ENCODE data around the gene CD36.

Gene CD36

GRCh38 chr7:80707318-80707717, 68.9 kb downstream of the CD36 start:
- FAIRE-seq, result no peak

GRCh38 chr7:80708123-80708522, 69.7 kb downstream of the CD36 start:
- FAIRE-seq, result no peak

- FAIRE-seq, result no peak
These were observed 73.1 kb downstream of the CD36 start for GRCh38 chr7:80711531-80711930.

DNA sequence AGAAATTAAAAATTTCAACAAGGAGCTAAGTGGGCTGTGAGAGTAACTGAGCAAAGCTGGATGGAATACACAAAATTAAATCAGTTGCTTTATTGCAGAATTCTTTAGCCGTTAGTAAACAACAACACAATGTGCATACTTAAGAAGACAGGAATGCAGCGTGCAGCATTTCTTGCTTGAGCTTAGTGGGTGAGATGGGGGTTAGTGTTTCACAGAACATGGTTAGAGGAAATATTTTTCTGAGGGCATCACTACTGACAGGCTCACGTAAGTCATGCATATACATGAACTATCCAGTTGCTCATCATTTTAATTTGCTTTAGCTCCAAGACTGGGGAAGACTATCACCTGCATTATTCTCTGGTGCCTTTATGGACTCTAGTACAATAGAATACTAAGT, 80.8 kb downstream of the CD36 start:
- FAIRE-seq, result no peak

DNA sequence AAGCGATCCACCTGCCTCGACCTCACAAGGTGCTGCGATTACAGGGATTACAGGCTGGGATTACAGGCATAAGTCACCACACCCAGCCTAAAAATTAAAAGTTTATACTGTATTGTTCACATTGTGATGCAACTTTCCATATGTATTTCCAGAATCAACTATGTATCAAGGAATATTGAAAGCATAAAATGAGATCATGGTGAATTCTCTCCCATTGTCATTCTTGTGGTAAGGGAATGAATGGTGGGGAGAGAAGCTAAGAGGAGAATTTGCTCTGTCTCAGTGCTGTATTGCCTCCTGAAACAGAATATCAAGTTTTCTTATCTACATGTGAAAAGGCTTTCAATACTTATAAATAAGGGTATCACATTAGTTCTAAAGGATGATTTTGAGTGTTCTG, 81.7 kb downstream of the CD36 start:
- no peak for FAIRE-seq

DNA sequence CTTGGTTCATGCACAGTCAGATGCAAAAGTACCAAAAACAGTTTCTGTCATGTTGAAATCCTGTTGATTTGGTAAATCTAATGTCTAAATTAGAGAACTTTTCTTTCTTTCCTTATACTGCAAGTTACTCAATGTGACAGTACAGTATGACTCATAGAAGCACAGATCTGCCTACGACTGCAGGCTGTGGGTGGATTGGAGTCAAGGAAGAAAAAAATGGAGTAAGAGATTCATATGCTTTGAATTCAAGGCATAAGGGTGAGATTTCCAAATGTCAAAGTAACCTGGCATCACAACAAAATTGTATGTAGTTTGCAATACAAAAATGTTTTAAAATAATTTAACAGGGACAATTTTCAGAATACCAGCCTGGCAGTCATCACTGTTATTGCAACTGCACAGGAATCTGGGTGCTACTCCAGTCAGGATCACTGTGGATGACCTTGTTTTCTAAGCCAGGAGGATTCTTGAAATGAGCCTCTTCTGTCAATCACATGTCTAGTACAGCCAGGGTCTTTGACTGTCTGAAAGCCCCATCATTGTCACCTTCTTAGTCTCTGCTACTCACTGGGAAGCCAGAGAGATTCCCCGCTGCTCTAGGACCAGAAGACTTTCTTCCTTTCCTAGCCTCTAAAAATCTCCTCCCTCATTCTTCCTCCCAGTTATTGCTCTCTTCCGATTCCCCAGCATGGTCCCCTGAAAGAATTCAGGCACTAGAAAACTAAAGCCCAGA, 83.6 kb downstream of the CD36 start:
- FAIRE-seq, result no peak

DNA sequence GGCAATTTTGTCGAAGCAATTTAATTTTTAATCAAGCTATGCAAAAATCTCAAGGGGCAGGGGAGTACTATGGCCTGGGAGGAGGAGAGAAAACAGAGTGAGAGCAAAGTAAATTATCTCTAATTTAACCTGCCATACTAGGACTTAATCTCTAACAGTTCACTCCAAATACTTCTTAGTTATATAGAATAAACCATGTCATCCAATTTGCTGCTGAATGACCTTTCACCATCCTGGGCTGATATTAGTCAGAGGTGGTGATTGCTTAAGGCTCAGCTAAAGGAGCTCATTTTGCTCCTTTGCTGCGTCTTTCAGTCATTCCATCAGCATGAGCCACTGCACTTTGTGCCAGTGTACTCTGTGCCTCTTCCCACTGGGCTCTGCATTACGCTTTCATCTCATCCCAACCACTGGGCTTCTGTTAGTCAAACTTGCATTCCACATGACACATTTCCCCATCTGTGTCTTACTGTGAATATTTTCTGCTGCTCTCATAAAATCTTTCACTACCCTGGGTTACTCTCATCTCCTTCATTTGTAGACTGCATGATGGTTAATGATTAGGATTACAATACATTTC, 84.3 kb downstream of the CD36 start:
- no peak for FAIRE-seq

GRCh38 chr7:80724249-80724871, 85.9 kb downstream of the CD36 start:
- no peak for FAIRE-seq

- no peak for FAIRE-seq
These were observed 86.8 kb downstream of the CD36 start for GRCh38 chr7:80725181-80725611.
